Anterior cingulate cortex (tissue), 58 donors: ENCODE data around the gene AIDA.
"Not testable (repeated sequence)": the region's sequence is repeated elsewhere in the genome, so short reads cannot be mapped to it uniquely, and the experiment has no call there.

Experiments
- DNase-seq, 58 donors: peaks; one replicate each; lab custom pipeline; 2025; lab: John Stamatoyannopoulos, UW

The AIDA gene

GRCh38 chr1:222712253-222713090 is at the start of gene AIDA, which contains the start of gene BROX:
Gene AIDA, minus strand, starts transcription at chr1:222712491. Its CDS starts 174 bp downstream, at chr1:222712317.
Gene BROX, plus strand, starts transcription at chr1:222712564. Its CDS starts 3,136 bp downstream, at chr1:222715700.
- peak; percentile 38 to 98 (median 92) for DNase-seq

- DNase-seq = no peak
Observed at GRCh38 chr1:222761083-222761482, 48.8 kb upstream of the AIDA start.

GRCh38 chr1:222759451-222760035 is 47.3 kb upstream of the AIDA start:
- no peak for DNase-seq

GRCh38 chr1:222757646-222758268 is 45.5 kb upstream of the AIDA start:
- DNase-seq = peak in 2 of 58 donors; percentile 6 to 11

GRCh38 chr1:222754366-222755139 is 42.3 kb upstream of the AIDA start:
- peak in 28 of 58 donors; percentile 3 to 59 (median 19) for DNase-seq

GRCh38 chr1:222751255-222751654 is 39.0 kb upstream of the AIDA start:
- no peak for DNase-seq

GRCh38 chr1:222750651-222751050 is 38.4 kb upstream of the AIDA start:
- no peak for DNase-seq

GRCh38 chr1:222749927-222750326 is 37.6 kb upstream of the AIDA start:
- DNase-seq = peak in 2 of 58 donors; percentile 15 to 31

GRCh38 chr1:222741630-222742457 is 29.6 kb upstream of the AIDA start:
- DNase-seq = not testable (repeated sequence)

GRCh38 chr1:222739929-222740328 is 27.6 kb upstream of the AIDA start:
- DNase-seq = no peak

- no peak for DNase-seq
Observed at GRCh38 chr1:222739465-222739864, 27.2 kb upstream of the AIDA start.

- DNase-seq = no peak
Observed at GRCh38 chr1:222736972-222737371, 24.7 kb upstream of the AIDA start, which contains the start of gene FAM177B. Gene FAM177B, plus strand, starts transcription at chr1:222737202. Its CDS starts 9,344 bp downstream, at chr1:222746546.

- DNase-seq = no peak
Observed at GRCh38 chr1:222736470-222736869, 24.2 kb upstream of the AIDA start.

- no peak for DNase-seq
Observed at GRCh38 chr1:222734740-222735139, 22.4 kb upstream of the AIDA start.

GRCh38 chr1:222732216-222733159 is 20.2 kb upstream of the AIDA start:
- peak in 1 of 58 donors; percentile 6 for DNase-seq

- no peak for DNase-seq
Observed at GRCh38 chr1:222730866-222731265, 18.6 kb upstream of the AIDA start.

GRCh38 chr1:222728746-222729145 is 16.5 kb upstream of the AIDA start:
- DNase-seq = peak in 1 of 58 donors; percentile 44

GRCh38 chr1:222716393-222716792 is 4.1 kb upstream of the AIDA start:
- DNase-seq = no peak
